Thyroid gland (tissue), 4 donors: ENCODE results near the gene ZNF593OS.

Experiments
- POLR2A ChIP-seq, 2 donors: fragments of 450-650 bp; IDR thresholded peaks; one replicate each; pipeline ENCODE4 v1.6.1; 2017; ENCODE audit warnings: antibody characterized with exemption in 2 of 2, mild to moderate bottlenecking in 2 of 2, moderate library complexity in 1 of 2
- TF ChIP-seq, protein P1 (sequence below), 6 experiments: fragments of 200-600 bp in 3 of 6; fragments of 450-650 bp in 3 of 6; sonication (generic) in 3 of 6; IDR thresholded peaks; one replicate each; pipeline ENCODE4 v1.5.1; 2016 to 2019; ENCODE audit warnings: antibody characterized with exemption in 6 of 6, mild to moderate bottlenecking in 2 of 6, inconsistent platforms in 1 of 6, moderate library complexity in 1 of 6

DNA sequence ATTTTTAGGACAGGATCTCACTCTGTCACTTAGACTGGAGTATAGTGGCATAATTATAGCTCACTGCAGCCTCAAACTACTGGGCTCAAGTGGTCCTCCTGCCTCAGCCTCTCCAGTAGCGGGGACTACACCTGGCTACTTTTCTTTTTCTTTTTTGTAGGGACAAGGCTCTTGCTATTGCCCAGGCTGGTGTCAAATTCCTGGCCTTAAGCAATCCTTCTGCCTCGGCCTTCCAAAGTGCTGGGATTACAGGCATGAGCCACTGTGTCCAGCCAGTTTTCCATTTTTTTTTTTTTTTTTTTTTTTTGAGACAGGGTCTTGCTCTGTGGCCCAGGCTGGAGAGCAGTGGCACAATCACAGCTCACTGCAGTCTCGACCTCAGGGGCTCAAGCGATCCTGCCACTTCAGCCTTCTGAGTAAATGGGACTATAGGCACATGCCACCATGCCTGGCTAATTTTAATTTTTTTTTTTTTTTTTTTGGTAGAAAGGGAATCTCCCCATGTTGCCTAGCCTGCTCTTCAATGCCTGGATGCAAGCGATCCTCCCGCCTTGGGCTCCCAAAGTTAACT, 41.8 kb upstream of the ZNF593OS start:
- TF ChIP-seq, protein P1, sequence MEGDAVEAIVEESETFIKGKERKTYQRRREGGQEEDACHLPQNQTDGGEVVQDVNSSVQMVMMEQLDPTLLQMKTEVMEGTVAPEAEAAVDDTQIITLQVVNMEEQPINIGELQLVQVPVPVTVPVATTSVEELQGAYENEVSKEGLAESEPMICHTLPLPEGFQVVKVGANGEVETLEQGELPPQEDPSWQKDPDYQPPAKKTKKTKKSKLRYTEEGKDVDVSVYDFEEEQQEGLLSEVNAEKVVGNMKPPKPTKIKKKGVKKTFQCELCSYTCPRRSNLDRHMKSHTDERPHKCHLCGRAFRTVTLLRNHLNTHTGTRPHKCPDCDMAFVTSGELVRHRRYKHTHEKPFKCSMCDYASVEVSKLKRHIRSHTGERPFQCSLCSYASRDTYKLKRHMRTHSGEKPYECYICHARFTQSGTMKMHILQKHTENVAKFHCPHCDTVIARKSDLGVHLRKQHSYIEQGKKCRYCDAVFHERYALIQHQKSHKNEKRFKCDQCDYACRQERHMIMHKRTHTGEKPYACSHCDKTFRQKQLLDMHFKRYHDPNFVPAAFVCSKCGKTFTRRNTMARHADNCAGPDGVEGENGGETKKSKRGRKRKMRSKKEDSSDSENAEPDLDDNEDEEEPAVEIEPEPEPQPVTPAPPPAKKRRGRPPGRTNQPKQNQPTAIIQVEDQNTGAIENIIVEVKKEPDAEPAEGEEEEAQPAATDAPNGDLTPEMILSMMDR (IDR thresholded peaks at IDR 0.05), result no peak
- TF ChIP-seq POLR2A (IDR thresholded peaks at IDR 0.05), result no peak
